Smooth muscle cell (in vitro differentiated cells): Measurements from ENCODE around the gene ZNF22. TPM values are rescaled to one million over a fixed set of nuclear protein-coding genes. Genes with fewer than 3 reads are reported as not detected.
A peak's percentile ranks its signal among the peaks of the same experiment; 100 is the strongest.

Experiments
- DNase-seq: peaks from one replicate; lab custom pipeline; 2025; ENCODE audit not compliant: unreplicated experiment; lab: John Stamatoyannopoulos, UW
- H2AFZ ChIP-seq: fragments of 200-600 bp; sonication (generic); 2 replicates; pipeline ENCODE4 v1.6.0; 2016; ENCODE audit warnings: antibody characterized with exemption, low read depth, mild to moderate bottlenecking
- H3F3A ChIP-seq: fragments of 200-600 bp; sonication (generic); 2 replicates; pipeline ENCODE4 v1.6.0; 2017; ENCODE audit warnings: antibody characterized with exemption, low read depth
- H3K27ac ChIP-seq: fragments of 200-600 bp; sonication (generic); 2 replicates; pipeline ENCODE4 v1.5.1; 2016; ENCODE audit warnings: low read depth, mild to moderate bottlenecking
- H3K27me3 ChIP-seq: fragments of 200-600 bp; sonication (generic); 2 replicates; pipeline ENCODE4 v1.6.1; 2016; ENCODE audit warnings: low read depth, mild to moderate bottlenecking
- H3K36me3 ChIP-seq: fragments of 200-600 bp; sonication (generic); 2 replicates; pipeline ENCODE4 v1.5.1; 2016; ENCODE audit warnings: low read depth
- H3K4me1 ChIP-seq: fragments of 200-600 bp; sonication (generic); 2 replicates; pipeline ENCODE4 v1.5.1; 2016; ENCODE audit warnings: low read depth
- H3K4me2 ChIP-seq: fragments of 200-600 bp; sonication (generic); 2 replicates; pipeline ENCODE4 v1.6.0; 2016; ENCODE audit warnings: mild to moderate bottlenecking
- H3K4me3 ChIP-seq: fragments of 200-600 bp; sonication (generic); 2 replicates; pipeline ENCODE4 v1.5.1; 2016; ENCODE audit warnings: mild to moderate bottlenecking
- H3K79me2 ChIP-seq: fragments of 200-600 bp; sonication (generic); 2 replicates; pipeline ENCODE4 v1.6.0; 2016; ENCODE audit warnings: low read depth, mild to moderate bottlenecking
- H3K9ac ChIP-seq: fragments of 200-600 bp; sonication (generic); 2 replicates; pipeline ENCODE4 v1.6.0; 2016; ENCODE audit warnings: low read depth
- H3K9me3 ChIP-seq: fragments of 200-600 bp; sonication (generic); replicated peaks from 2 replicates; pipeline ENCODE4 v1.5.1; 2016; ENCODE audit warnings: low read depth
- H4K20me1 ChIP-seq: fragments of 200-600 bp; sonication (generic); 2 replicates; pipeline ENCODE4 v1.6.0; 2016; ENCODE audit warnings: low read depth
- WGBS: methylation state at CpG from one replicate; pipeline ENCODE4 v1.1.7; 2016; ENCODE audit warnings: low lambda C conversion rate; 5-methylcytosine and 5-hydroxymethylcytosine counted together
- polyA plus RNA-seq: library from polyadenylated mRNA; unstranded; fragments of >200 nt; fragmentation: Nextera tagmentation; extraction: Ambion mirVana; gene quantifications from 2 replicates; pipeline ENCODE4 v1.2.1, GENCODE V29; 2016
- total RNA-seq: library from RNA; depleted of rRNA; stranded (reverse); fragments of >200 nt; gene quantifications from 2 replicates; pipeline ENCODE4 v1.2.3, GENCODE V29; 2014
- TF ChIP-seq, protein P1 (sequence below): fragments of 200-600 bp; sonication (generic); IDR thresholded peaks from 2 replicates; pipeline ENCODE4 v1.5.1; 2017; ENCODE audit warnings: borderline replicate concordance, mild to moderate bottlenecking, antibody characterized with exemption; ENCODE audit not compliant: insufficient read depth, poor library complexity, severe bottlenecking

Gene ZNF22
- 38.9 and 42.6 TPM in 2 replicates for total RNA-seq
- 30.7 and 31.3 TPM in 2 replicates for polyA plus RNA-seq

DNA sequence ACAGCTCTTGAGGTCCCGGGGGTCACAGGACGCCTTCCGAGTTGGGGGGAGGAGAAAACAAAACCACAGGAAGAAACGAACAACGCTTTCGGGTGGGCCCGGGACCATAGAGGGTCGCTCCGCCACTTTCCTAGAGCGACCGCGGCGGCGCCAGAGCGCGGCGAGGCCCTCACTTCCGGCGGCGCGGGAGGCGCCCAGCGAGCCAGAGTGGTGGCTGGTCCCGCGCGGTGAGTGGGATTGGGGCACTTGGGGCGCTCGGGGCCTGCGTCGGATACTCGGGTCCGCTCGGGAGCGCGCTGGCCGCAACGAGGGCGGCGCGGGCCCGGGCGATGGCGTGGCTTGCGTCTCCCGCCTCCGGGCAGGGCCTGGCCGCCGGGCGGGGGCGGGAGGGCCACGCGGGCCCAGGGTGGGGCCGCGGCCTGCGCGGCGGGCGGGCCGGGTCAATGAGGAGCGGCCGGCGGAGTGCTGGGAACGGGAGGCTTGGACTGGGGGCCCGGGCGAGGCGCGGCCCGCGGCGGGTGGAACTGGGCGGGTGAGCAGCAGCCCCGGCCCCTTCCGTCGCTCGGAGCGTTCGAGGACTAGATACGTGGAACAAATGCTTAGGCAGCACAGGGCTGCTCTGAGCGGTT lies at the start of gene ZNF22:
Gene ZNF22, plus strand, starts transcription at position 172 of the 629 bp plus-strand sequence. CDS start 2,446 bp downstream, outside the sequence.
- peak within 1 kb of the TSS; percentile 87 for H3K4me2 ChIP-seq
- H3K27me3 ChIP-seq = no peaks in the 10 kb centered on the region
- H3K79me2 ChIP-seq = peaks cover 37% of the 10 kb centered on the region
- peak within 1 kb of the TSS; percentile 77 for H2AFZ ChIP-seq
- peak within 1 kb of the TSS; percentile 75 for H3K27ac ChIP-seq
- DNase-seq = no peak
- H3K9ac ChIP-seq = peak within 1 kb of the TSS; percentile 84
- H3K4me1 ChIP-seq = peaks cover 10% of the 10 kb centered on the region
- no peaks in the 10 kb centered on the region for H4K20me1 ChIP-seq
- H3K9me3 ChIP-seq = no peaks in the 10 kb centered on the region
- 2% methylated on average over 62 of the region's 79 CpGs for WGBS
- H3K4me3 ChIP-seq = peak within 1 kb of the TSS; percentile 66
- no peaks in the 10 kb centered on the region for H3F3A ChIP-seq
- TF ChIP-seq, protein P1, sequence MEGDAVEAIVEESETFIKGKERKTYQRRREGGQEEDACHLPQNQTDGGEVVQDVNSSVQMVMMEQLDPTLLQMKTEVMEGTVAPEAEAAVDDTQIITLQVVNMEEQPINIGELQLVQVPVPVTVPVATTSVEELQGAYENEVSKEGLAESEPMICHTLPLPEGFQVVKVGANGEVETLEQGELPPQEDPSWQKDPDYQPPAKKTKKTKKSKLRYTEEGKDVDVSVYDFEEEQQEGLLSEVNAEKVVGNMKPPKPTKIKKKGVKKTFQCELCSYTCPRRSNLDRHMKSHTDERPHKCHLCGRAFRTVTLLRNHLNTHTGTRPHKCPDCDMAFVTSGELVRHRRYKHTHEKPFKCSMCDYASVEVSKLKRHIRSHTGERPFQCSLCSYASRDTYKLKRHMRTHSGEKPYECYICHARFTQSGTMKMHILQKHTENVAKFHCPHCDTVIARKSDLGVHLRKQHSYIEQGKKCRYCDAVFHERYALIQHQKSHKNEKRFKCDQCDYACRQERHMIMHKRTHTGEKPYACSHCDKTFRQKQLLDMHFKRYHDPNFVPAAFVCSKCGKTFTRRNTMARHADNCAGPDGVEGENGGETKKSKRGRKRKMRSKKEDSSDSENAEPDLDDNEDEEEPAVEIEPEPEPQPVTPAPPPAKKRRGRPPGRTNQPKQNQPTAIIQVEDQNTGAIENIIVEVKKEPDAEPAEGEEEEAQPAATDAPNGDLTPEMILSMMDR = peak; percentile 7
- peaks cover 13% of the 10 kb centered on the region for H3K36me3 ChIP-seq

DNA sequence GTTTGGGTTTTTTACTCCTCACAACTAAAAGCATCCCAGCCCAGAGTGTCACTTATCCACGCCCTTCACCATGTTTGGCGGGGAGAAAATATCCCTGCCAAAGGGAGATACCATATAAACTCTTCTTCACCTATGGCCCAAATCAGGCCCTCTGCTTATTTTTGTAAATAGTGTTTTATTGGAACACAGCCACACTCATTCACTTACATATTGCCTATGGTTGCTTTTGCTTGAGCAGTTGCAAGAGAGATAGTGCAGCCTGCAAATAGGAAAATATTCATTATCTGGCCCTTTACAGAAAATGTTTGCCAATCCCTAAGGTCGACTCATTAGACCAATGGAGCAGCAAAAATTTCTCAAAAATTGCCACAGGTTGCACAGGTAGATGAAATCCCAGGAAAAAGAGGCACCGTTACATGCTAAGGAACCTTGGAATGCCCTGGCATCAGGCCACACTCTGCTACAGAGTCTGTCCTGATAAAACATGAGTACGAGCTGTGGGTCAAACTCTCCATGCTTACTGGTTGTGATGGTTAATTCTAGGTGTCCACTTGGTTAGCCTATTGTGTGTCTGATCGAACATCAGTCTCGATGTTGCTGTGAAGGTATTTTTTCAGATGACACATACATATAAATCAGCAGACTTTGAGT lies 49.0 kb upstream of the ZNF22 start:
- no peak overlapping the region for H3K4me3 ChIP-seq
- H3F3A ChIP-seq = no peaks in the 10 kb centered on the region
- no peaks in the 10 kb centered on the region for H4K20me1 ChIP-seq
- no peak overlapping the region for H3K4me2 ChIP-seq
- H3K4me1 ChIP-seq = peaks cover 3% of the 10 kb centered on the region
- WGBS = 93% methylated on average over 7 of the region's 7 CpGs
- no peak overlapping the region for H2AFZ ChIP-seq
- TF ChIP-seq, protein P1 = no peak
- no peak for DNase-seq
- no peaks in the 10 kb centered on the region for H3K27me3 ChIP-seq
- no peak overlapping the region for H3K27ac ChIP-seq
- H3K36me3 ChIP-seq = no peaks in the 10 kb centered on the region
- no peaks in the 10 kb centered on the region for H3K79me2 ChIP-seq
- H3K9me3 ChIP-seq = no peaks in the 10 kb centered on the region
- H3K9ac ChIP-seq = no peak overlapping the region

DNA sequence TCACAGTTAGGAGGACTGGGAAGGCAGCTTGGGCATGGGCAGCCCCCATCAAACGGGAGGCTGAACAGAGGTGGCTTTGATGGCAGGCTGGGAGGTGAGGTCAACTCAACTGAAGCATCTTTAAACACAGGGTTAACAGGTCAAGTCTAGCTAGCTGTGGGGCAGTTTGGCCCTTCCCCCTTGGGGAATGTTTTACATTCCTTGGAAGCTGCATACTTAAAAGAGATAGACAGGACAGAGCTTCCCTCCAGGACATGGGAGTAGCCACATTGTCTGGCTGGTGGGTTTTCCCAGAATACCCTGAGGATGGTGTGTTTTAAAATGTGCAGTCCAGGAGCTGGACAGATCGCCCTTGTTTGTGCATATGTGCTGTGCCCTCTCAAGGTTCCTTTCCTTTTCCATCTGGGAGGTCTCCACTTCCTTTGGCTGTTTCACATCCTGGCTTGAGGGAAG lies 47.9 kb upstream of the ZNF22 start:
- no peak overlapping the region for H3K4me3 ChIP-seq
- H3K4me2 ChIP-seq = no peak overlapping the region
- H3K9me3 ChIP-seq = no peaks in the 10 kb centered on the region
- DNase-seq = no peak
- no peaks in the 10 kb centered on the region for H3K27me3 ChIP-seq
- H2AFZ ChIP-seq = no peak overlapping the region
- H3K36me3 ChIP-seq = no peaks in the 10 kb centered on the region
- no peak overlapping the region for H3K9ac ChIP-seq
- H3K79me2 ChIP-seq = no peaks in the 10 kb centered on the region
- H3K27ac ChIP-seq = no peak overlapping the region
- H3F3A ChIP-seq = no peaks in the 10 kb centered on the region
- WGBS = 50% methylated on average over 2 of the region's 2 CpGs
- TF ChIP-seq, protein P1 = no peak
- no peaks in the 10 kb centered on the region for H4K20me1 ChIP-seq
- H3K4me1 ChIP-seq = peaks cover 3% of the 10 kb centered on the region
